Measurements from ENCODE around the gene MTHFD2L. TPM values are rescaled to one million over a fixed set of nuclear protein-coding genes. Genes with fewer than 3 reads are reported as not detected.
A peak's percentile ranks its signal among the peaks of the same experiment; 100 is the strongest.

Gene MTHFD2L
- total RNA-seq, 1 donor from 2014 or later, result 12.4 TPM

DNA sequence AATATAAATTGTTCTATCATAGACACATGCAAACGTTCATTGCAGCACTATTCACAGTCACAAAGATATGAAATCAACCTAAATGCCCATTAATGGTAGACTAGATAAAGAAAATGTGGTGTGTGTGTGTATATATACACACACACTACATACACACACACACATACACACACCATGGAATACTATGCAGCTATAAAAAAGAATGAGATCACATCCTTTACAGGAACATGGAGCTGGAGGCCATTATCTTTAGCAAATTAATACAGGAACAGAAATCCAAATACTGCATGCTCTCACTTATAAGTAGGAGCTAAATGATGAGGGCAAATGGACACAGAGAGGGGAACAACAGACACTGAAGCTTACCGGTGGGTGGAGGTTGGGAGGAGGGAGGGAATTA is 65.2 kb downstream of the MTHFD2L start:
- Histone ChIP-seq H3K79me2 (ENCODE audit: insufficient read depth, low read length) (no peaks in the 10 kb centered on the region), H4K20me1 (ENCODE audit: insufficient read depth, low read length) (no peaks in the 10 kb centered on the region), H3K4me2 (ENCODE audit: low read length) (no peak overlapping the region), H3K27me3 (ENCODE audit: insufficient read depth, low read length) (no peaks in the 10 kb centered on the region), H3K27ac (ENCODE audit: low read depth, low read length) (no peak overlapping the region), H2AFZ (ENCODE audit: low read depth, low read length) (no peak overlapping the region), H3K9ac (ENCODE audit: low read length) (no peak overlapping the region), H3K36me3 (ENCODE audit: insufficient read depth, low read length) (no peaks in the 10 kb centered on the region), H3K4me3 (ENCODE audit: insufficient read depth, low read depth, low read length) (no peak overlapping the region), H3K4me1 (ENCODE audit: insufficient read depth, low read length) (peaks cover 7% of the 10 kb centered on the region), H3K9me3 (ENCODE audit: insufficient read depth, low read depth, low read length) (no peaks in the 10 kb centered on the region)
- Mint-ChIP-seq H3K4me3 (ENCODE audit: unreplicated experiment) (no peak overlapping the region), H3K9me3 (ENCODE audit: unreplicated experiment) (no peaks in the 10 kb centered on the region), H3K36me3 (ENCODE audit: low read depth, unreplicated experiment) (no peaks in the 10 kb centered on the region), H3K27ac (ENCODE audit: unreplicated experiment) (no peak overlapping the region), H3K4me1 (ENCODE audit: low read depth, unreplicated experiment) (peaks cover 25% of the 10 kb centered on the region), H3K27me3 (ENCODE audit: low read depth, unreplicated experiment) (no peaks in the 10 kb centered on the region)
- no peak for TF ChIP-seq EZH2 (IDR thresholded peaks at IDR 0.05; ENCODE audit: insufficient read depth, low read length)
- TF ChIP-seq, protein P1, sequence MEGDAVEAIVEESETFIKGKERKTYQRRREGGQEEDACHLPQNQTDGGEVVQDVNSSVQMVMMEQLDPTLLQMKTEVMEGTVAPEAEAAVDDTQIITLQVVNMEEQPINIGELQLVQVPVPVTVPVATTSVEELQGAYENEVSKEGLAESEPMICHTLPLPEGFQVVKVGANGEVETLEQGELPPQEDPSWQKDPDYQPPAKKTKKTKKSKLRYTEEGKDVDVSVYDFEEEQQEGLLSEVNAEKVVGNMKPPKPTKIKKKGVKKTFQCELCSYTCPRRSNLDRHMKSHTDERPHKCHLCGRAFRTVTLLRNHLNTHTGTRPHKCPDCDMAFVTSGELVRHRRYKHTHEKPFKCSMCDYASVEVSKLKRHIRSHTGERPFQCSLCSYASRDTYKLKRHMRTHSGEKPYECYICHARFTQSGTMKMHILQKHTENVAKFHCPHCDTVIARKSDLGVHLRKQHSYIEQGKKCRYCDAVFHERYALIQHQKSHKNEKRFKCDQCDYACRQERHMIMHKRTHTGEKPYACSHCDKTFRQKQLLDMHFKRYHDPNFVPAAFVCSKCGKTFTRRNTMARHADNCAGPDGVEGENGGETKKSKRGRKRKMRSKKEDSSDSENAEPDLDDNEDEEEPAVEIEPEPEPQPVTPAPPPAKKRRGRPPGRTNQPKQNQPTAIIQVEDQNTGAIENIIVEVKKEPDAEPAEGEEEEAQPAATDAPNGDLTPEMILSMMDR (IDR thresholded peaks at IDR 0.05; ENCODE audit: insufficient read depth, low read depth, low read length), result no peak
- DNase-seq (ENCODE audit: low read depth), result no peak
- FAIRE-seq, result no peak

DNA sequence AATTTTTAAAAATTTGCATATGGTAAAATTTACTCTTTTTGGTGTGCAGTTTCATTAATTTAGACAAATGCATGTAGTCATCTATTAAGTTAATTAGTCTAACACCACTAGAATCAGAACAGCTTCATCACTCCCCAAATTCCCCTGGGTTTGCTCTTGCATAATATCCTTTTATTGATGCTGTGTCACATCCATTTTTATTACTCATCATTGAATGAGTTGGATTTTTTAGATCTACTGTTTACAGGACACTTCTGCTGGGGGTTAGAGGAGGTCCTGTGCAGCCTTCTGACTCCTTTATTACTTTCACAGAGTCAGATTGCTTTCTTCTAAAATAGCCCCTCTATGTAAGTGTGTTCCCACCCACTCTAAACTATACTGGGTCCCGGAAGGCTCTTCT is 65.9 kb downstream of the MTHFD2L start:
- H3K4me1 Mint-ChIP-seq (ENCODE audit: low read depth, unreplicated experiment), result peaks cover 25% of the 10 kb centered on the region
- TF ChIP-seq, protein P1 (IDR thresholded peaks at IDR 0.05; ENCODE audit: insufficient read depth, low read depth, low read length), result no peak
- no peak for TF ChIP-seq EZH2 (IDR thresholded peaks at IDR 0.05; ENCODE audit: insufficient read depth, low read length)
- H3K4me3 Mint-ChIP-seq (ENCODE audit: unreplicated experiment), result no peak overlapping the region
- H3K9me3 Mint-ChIP-seq (ENCODE audit: unreplicated experiment), result no peaks in the 10 kb centered on the region
- H3K36me3 Mint-ChIP-seq (ENCODE audit: low read depth, unreplicated experiment), result no peaks in the 10 kb centered on the region
- H3K4me2 ChIP-seq (ENCODE audit: low read length), result no peak overlapping the region
- no peaks in the 10 kb centered on the region for H4K20me1 ChIP-seq (ENCODE audit: insufficient read depth, low read length)
- H3K4me3 ChIP-seq (ENCODE audit: insufficient read depth, low read depth, low read length), result no peak overlapping the region
- H3K27me3 ChIP-seq (ENCODE audit: insufficient read depth, low read length), result no peaks in the 10 kb centered on the region
- DNase-seq (ENCODE audit: low read depth) (peak; percentile 39), FAIRE-seq (peak; percentile 5)
- H3K27me3 Mint-ChIP-seq (ENCODE audit: low read depth, unreplicated experiment), result no peaks in the 10 kb centered on the region
- no peaks in the 10 kb centered on the region for H3K9me3 ChIP-seq (ENCODE audit: insufficient read depth, low read depth, low read length)
- H3K27ac Mint-ChIP-seq (ENCODE audit: unreplicated experiment), result no peak overlapping the region
- no peaks in the 10 kb centered on the region for H3K79me2 ChIP-seq (ENCODE audit: insufficient read depth, low read length)
- no peaks in the 10 kb centered on the region for H3K36me3 ChIP-seq (ENCODE audit: insufficient read depth, low read length)
- H3K4me1 ChIP-seq (ENCODE audit: insufficient read depth, low read length), result peaks cover 7% of the 10 kb centered on the region
- H2AFZ ChIP-seq (ENCODE audit: low read depth, low read length), result no peak overlapping the region
- no peak overlapping the region for H3K27ac ChIP-seq (ENCODE audit: low read depth, low read length)
- H3K9ac ChIP-seq (ENCODE audit: low read length), result no peak overlapping the region

DNA sequence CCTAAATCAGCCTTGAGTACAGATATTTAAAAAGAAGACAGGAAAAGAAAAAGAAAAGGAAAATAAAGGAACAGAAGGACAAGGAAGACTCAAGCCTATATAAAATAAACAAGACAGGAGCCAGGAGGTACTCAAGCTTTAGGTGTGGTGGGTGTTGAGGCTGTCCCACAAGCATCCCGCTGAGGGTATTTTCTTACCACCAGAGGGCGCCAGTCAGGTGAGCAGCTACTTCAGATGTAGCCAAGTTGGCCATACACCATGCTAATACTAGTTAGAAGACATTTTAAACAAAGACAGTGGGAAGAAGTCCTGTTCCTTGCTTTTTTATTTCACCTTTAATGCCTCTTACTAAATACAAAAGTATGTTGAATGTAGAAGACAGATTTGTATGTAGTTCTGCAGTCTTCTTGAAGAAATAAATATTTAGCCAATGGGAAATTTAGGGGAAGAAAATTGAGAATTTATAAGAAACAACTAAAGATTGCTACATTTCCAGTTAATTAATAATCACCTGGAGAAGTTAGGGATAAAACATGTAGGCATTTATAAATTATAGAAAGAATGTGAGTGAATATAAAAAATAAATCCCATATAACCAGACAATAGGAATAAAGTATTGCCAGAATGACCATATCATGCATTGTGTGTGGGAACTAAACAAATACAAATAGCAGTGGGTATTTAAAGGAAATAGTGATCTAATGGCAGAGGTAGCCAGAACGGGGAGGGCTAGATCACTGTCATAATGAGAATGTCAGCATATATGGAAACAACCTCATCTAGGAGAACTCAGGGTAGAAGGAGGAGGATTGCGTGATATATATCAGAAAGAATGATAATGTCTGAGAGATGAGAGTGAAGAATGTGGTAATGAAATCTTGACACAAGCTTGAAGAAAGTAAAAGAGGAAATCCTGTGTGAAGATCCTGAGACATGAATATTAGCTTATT is 71.0 kb downstream of the MTHFD2L start:
- no peak overlapping the region for H2AFZ ChIP-seq (ENCODE audit: low read depth, low read length)

More for the DNA sequence above, 71.0 kb downstream of the MTHFD2L start:
- peak overlapping the region; percentile 50 for H3K27ac ChIP-seq (ENCODE audit: low read depth, low read length)
- H3K4me3 ChIP-seq (ENCODE audit: insufficient read depth, low read depth, low read length), result no peak overlapping the region
- no peaks in the 10 kb centered on the region for H4K20me1 ChIP-seq (ENCODE audit: insufficient read depth, low read length)
- TF ChIP-seq, protein P1 (IDR thresholded peaks at IDR 0.05; ENCODE audit: insufficient read depth, low read depth, low read length), result peak; percentile 80
- TF ChIP-seq EZH2 (IDR thresholded peaks at IDR 0.05; ENCODE audit: insufficient read depth, low read length), result no peak
- H3K36me3 Mint-ChIP-seq (ENCODE audit: low read depth, unreplicated experiment), result no peaks in the 10 kb centered on the region
- H3K27me3 Mint-ChIP-seq (ENCODE audit: low read depth, unreplicated experiment), result no peaks in the 10 kb centered on the region
- no peaks in the 10 kb centered on the region for H3K9me3 Mint-ChIP-seq (ENCODE audit: unreplicated experiment)
- no peak overlapping the region for H3K4me2 ChIP-seq (ENCODE audit: low read length)
- H3K79me2 ChIP-seq (ENCODE audit: insufficient read depth, low read length), result no peaks in the 10 kb centered on the region
- peak; percentile 80 for FAIRE-seq
- no peaks in the 10 kb centered on the region for H3K9me3 ChIP-seq (ENCODE audit: insufficient read depth, low read depth, low read length)
- H3K36me3 ChIP-seq (ENCODE audit: insufficient read depth, low read length), result no peaks in the 10 kb centered on the region
- peak overlapping the region; percentile 90 for H3K27ac Mint-ChIP-seq (ENCODE audit: unreplicated experiment)
- no peak overlapping the region for H3K4me3 Mint-ChIP-seq (ENCODE audit: unreplicated experiment)
- H3K27me3 ChIP-seq (ENCODE audit: insufficient read depth, low read length), result no peaks in the 10 kb centered on the region
- H3K4me1 ChIP-seq (ENCODE audit: insufficient read depth, low read length), result peaks cover 14% of the 10 kb centered on the region
- H3K4me1 Mint-ChIP-seq (ENCODE audit: low read depth, unreplicated experiment), result peaks cover 35% of the 10 kb centered on the region
- DNase-seq (ENCODE audit: low read depth), result peak; percentile 37
- no peak overlapping the region for H3K9ac ChIP-seq (ENCODE audit: low read length)
